ENCODE results near the gene EIF2A. TPM values are rescaled to one million over a fixed set of nuclear protein-coding genes. Genes with fewer than 3 reads are reported as not detected.

Gene EIF2A
- total and polyA plus RNA-seq, 9 of the 15 experiments (the other 6 are each of a cell fraction or from before 2014, with no cell fraction given), result 106 to 192 (median 168) TPM

GRCh38 chr3:150546226-150547044 lies at the start of gene EIF2A, which contains the start of gene SERP1 (continued):
- TF ChIP-seq CEBPZ (IDR thresholded peaks at IDR 0.05; ENCODE audit: borderline replicate concordance, low read depth, low read length) (no peak), GABPB1 (CRISPR knock-in tag; IDR thresholded peaks at IDR 0.05) (peak; percentile 99), ZNF511 (CRISPR knock-in tag; IDR thresholded peaks at IDR 0.05) (peak; percentile 76), NCOA1 (IDR thresholded peaks at IDR 0.05; ENCODE audit: low read depth) (no peak), PPARD (CRISPR knock-in tag; IDR thresholded peaks at IDR 0.05) (no peak), CBFA2T2 (conservative IDR thresholded peaks at IDR 0.05) (no peak), THRB (CRISPR knock-in tag; conservative IDR thresholded peaks at IDR 0.05) (no peak), NFE2 (IDR thresholded peaks at IDR 0.05; ENCODE audit: low read depth) (no peak), KAT7 (CRISPR knock-in tag; IDR thresholded peaks at IDR 0.05; ENCODE audit: borderline replicate concordance) (no peak; the same call in 1 of the 2 replicates), MIER1 (IDR thresholded peaks at IDR 0.05; ENCODE audit: low read depth) (no peak), THAP7 (CRISPR knock-in tag; IDR thresholded peaks at IDR 0.05) (no peak), ZNF707 (CRISPR knock-in tag; conservative IDR thresholded peaks at IDR 0.05) (no peak), ZSCAN32 (CRISPR knock-in tag; IDR thresholded peaks at IDR 0.05) (no peak), TCF7L2 (IDR thresholded peaks at IDR 0.05; ENCODE audit: low read depth, low read length) (peak; percentile 22; the same call in 1 of the 2 replicates), IRF9 (tag; IDR thresholded peaks at IDR 0.05) (no peak), THAP12 (CRISPR knock-in tag; IDR thresholded peaks at IDR 0.05) (peak; percentile 89), ZNF717 (CRISPR knock-in tag; IDR thresholded peaks at IDR 0.05) (no peak), ZKSCAN3 (CRISPR knock-in tag; IDR thresholded peaks at IDR 0.05) (no peak), SMARCA4 (IDR thresholded peaks at IDR 0.05) (no peak; the same call in 1 of the 2 replicates)
